ENCODE data around the gene HMGCLL1. TPM values are rescaled to one million over a fixed set of nuclear protein-coding genes. Genes with fewer than 3 reads are reported as not detected.

The HMGCLL1 gene
- total and polyA plus RNA-seq, 4 donors = 0.24 to 0.93 (median 0.66) TPM

DNA sequence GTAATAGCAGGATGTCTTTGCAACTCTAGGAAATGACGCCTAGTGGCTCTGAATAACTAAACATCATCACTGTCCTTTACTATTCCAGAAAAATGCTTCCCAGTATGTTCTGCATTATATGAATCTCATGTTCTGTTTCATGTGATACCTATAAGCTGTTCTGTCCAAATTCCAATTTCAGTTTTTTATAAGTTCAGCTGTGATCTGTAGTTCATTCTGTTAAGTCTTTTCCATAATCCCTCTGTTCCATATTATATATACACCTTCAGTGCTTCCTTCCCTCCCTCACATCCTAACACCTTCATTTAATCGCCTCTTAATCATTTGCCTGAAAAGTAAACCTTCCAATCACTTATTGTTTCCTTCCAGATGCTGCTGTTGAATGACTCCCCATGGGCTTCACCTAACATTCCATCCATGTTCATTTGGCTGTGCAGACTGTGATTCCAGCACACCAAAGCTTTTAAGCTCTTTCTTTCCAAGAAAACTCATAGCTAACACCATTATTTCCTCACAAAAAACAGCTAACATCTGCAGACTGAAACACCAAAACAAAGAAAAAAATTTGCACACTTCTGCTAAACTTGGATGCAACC, 18.6 kb downstream of the HMGCLL1 start:
- WGBS = 69% methylated on average over 2 of the region's 2 CpGs
- H3K27ac ChIP-seq (ENCODE audit: low read depth in 1 of 2, low read length in 2 of 2) = no peak overlapping the region
- no peaks in the 10 kb centered on the region for H3K36me3 ChIP-seq (ENCODE audit: control insufficient read depth in 4 of 4, insufficient read depth in 3 of 4, low read depth in 1 of 4, low read length in 3 of 4)
- no peak for DNase-seq (ENCODE audit: low spot score)
- H3K4me3 ChIP-seq (ENCODE audit: low read depth in 1 of 3, low read length in 3 of 3) = no peak overlapping the region
- no peaks in the 10 kb centered on the region for H3K9me3 ChIP-seq (ENCODE audit: control insufficient read depth in 4 of 4, low read length in 3 of 4)
- TF ChIP-seq, protein P1, sequence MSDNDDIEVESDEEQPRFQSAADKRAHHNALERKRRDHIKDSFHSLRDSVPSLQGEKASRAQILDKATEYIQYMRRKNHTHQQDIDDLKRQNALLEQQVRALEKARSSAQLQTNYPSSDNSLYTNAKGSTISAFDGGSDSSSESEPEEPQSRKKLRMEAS (IDR thresholded peaks at IDR 0.05) = no peak
- no peaks in the 10 kb centered on the region for H3K4me1 ChIP-seq (ENCODE audit: control insufficient read depth in 4 of 4, insufficient read depth in 4 of 4, low read length in 3 of 4)
- H3K9ac ChIP-seq (ENCODE audit: low read depth in 1 of 2, low read length in 2 of 2) = no peak overlapping the region
- H3K27me3 ChIP-seq (ENCODE audit: control insufficient read depth in 4 of 4, insufficient read depth in 4 of 4, low read length in 3 of 4) = no peaks in the 10 kb centered on the region

DNA sequence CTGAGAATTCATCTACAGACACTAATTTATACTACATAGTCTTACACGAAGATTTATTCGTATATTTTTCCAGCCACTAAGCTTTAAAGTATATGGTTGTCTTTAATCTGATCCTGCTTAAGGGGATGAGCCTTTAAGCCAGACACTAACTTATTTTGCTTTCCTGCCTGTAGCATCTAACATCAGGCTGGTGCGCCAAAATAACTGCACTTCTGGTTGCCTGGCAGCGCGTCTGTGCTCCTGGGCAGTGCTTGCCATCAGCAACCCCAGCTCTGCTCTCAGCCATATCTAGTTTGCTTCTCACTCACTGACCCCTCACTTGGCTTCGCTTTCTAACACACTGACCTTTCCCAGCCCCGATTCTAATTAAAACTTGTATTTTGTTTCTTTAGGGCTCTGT, 21.8 kb downstream of the HMGCLL1 start:
- no peaks in the 10 kb centered on the region for H3K36me3 ChIP-seq (ENCODE audit: control insufficient read depth in 4 of 4, insufficient read depth in 3 of 4, low read depth in 1 of 4, low read length in 3 of 4)
- WGBS = 73% methylated on average over 7 of the region's 7 CpGs
- no peaks in the 10 kb centered on the region for H3K4me1 ChIP-seq (ENCODE audit: control insufficient read depth in 4 of 4, insufficient read depth in 4 of 4, low read length in 3 of 4)
- TF ChIP-seq SP1 (IDR thresholded peaks at IDR 0.05) (no peak), FOXA2 (IDR thresholded peaks at IDR 0.05) (no peak)
- DNase-seq (ENCODE audit: low spot score) = no peak
- H3K4me3 ChIP-seq (ENCODE audit: low read depth in 1 of 3, low read length in 3 of 3) = no peak overlapping the region
- no peak overlapping the region for H3K27ac ChIP-seq (ENCODE audit: low read depth in 1 of 2, low read length in 2 of 2)
- no peaks in the 10 kb centered on the region for H3K27me3 ChIP-seq (ENCODE audit: control insufficient read depth in 4 of 4, insufficient read depth in 4 of 4, low read length in 3 of 4)
- no peaks in the 10 kb centered on the region for H3K9me3 ChIP-seq (ENCODE audit: control insufficient read depth in 4 of 4, low read length in 3 of 4)
- no peak overlapping the region for H3K9ac ChIP-seq (ENCODE audit: low read depth in 1 of 2, low read length in 2 of 2)

DNA sequence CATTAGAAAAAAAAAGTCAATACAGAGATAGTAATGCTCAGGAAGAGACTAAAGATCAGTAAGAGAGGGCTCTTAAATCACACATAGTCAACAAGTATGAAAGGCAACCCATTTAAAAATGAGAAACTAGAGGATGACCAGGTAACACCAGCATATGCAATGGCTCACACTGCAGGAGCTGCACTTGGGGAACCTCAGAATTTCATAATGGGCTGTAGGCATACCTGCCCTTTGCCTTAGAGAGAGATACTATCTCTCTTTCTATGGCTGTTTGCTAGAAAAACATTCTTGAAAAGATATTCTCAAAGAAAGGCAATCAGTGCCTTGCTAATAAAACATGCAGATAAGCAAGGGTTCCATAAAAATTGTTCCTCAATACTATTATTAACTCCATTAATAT, 33.2 kb downstream of the HMGCLL1 start:
- no peaks in the 10 kb centered on the region for H3K4me1 ChIP-seq (ENCODE audit: control insufficient read depth in 4 of 4, insufficient read depth in 4 of 4, low read length in 3 of 4)
- no peak overlapping the region for H3K9ac ChIP-seq (ENCODE audit: low read depth in 1 of 2, low read length in 2 of 2)
- no peaks in the 10 kb centered on the region for H3K36me3 ChIP-seq (ENCODE audit: control insufficient read depth in 4 of 4, insufficient read depth in 3 of 4, low read depth in 1 of 4, low read length in 3 of 4)
- TF ChIP-seq JUND (IDR thresholded peaks at IDR 0.05) (no peak), EGR1 (IDR thresholded peaks at IDR 0.05; ENCODE audit: low read depth in 2 of 2) (no peak), RAD21 (IDR thresholded peaks at IDR 0.05) (no peak), TAF1 (conservative IDR thresholded peaks at IDR 0.05) (no peak), HNF4G (IDR thresholded peaks at IDR 0.05) (no peak), GABPA (IDR thresholded peaks at IDR 0.05 in 1 of 2, conservative IDR thresholded peaks at IDR 0.05 in 1 of 2) (no peak), FOXA2 (IDR thresholded peaks at IDR 0.05) (no peak), HNF4A (conservative IDR thresholded peaks at IDR 0.05) (no peak), YY1 (IDR thresholded peaks at IDR 0.05) (no peak), SP1 (IDR thresholded peaks at IDR 0.05) (no peak), RXRA (IDR thresholded peaks at IDR 0.05) (no peak), FOXA1 (IDR thresholded peaks at IDR 0.05) (no peak), NR2F2 (IDR thresholded peaks at IDR 0.05) (no peak)
- TF ChIP-seq, protein P2, sequence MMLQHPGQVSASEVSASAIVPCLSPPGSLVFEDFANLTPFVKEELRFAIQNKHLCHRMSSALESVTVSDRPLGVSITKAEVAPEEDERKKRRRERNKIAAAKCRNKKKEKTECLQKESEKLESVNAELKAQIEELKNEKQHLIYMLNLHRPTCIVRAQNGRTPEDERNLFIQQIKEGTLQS (IDR thresholded peaks at IDR 0.05) = no peak
- TF ChIP-seq, protein P3, sequence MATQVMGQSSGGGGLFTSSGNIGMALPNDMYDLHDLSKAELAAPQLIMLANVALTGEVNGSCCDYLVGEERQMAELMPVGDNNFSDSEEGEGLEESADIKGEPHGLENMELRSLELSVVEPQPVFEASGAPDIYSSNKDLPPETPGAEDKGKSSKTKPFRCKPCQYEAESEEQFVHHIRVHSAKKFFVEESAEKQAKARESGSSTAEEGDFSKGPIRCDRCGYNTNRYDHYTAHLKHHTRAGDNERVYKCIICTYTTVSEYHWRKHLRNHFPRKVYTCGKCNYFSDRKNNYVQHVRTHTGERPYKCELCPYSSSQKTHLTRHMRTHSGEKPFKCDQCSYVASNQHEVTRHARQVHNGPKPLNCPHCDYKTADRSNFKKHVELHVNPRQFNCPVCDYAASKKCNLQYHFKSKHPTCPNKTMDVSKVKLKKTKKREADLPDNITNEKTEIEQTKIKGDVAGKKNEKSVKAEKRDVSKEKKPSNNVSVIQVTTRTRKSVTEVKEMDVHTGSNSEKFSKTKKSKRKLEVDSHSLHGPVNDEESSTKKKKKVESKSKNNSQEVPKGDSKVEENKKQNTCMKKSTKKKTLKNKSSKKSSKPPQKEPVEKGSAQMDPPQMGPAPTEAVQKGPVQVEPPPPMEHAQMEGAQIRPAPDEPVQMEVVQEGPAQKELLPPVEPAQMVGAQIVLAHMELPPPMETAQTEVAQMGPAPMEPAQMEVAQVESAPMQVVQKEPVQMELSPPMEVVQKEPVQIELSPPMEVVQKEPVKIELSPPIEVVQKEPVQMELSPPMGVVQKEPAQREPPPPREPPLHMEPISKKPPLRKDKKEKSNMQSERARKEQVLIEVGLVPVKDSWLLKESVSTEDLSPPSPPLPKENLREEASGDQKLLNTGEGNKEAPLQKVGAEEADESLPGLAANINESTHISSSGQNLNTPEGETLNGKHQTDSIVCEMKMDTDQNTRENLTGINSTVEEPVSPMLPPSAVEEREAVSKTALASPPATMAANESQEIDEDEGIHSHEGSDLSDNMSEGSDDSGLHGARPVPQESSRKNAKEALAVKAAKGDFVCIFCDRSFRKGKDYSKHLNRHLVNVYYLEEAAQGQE (IDR thresholded peaks at IDR 0.05) = no peak
- TF ChIP-seq, protein P4, sequence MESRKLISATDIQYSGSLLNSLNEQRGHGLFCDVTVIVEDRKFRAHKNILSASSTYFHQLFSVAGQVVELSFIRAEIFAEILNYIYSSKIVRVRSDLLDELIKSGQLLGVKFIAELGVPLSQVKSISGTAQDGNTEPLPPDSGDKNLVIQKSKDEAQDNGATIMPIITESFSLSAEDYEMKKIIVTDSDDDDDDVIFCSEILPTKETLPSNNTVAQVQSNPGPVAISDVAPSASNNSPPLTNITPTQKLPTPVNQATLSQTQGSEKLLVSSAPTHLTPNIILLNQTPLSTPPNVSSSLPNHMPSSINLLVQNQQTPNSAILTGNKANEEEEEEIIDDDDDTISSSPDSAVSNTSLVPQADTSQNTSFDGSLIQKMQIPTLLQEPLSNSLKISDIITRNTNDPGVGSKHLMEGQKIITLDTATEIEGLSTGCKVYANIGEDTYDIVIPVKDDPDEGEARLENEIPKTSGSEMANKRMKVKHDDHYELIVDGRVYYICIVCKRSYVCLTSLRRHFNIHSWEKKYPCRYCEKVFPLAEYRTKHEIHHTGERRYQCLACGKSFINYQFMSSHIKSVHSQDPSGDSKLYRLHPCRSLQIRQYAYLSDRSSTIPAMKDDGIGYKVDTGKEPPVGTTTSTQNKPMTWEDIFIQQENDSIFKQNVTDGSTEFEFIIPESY (IDR thresholded peaks at IDR 0.05) = no peak
- TF ChIP-seq, protein P1 (IDR thresholded peaks at IDR 0.05) = no peak
- no peak overlapping the region for H3K4me3 ChIP-seq (ENCODE audit: low read depth in 1 of 3, low read length in 3 of 3)
- no peak for DNase-seq (ENCODE audit: low spot score)
- no peak overlapping the region for H3K27ac ChIP-seq (ENCODE audit: low read depth in 1 of 2, low read length in 2 of 2)
- H3K27me3 ChIP-seq (ENCODE audit: control insufficient read depth in 4 of 4, insufficient read depth in 4 of 4, low read length in 3 of 4) = peaks cover 0 to 3% (median 0%) of the 10 kb centered on the region in 4 donors
- no peaks in the 10 kb centered on the region for H3K9me3 ChIP-seq (ENCODE audit: control insufficient read depth in 4 of 4, low read length in 3 of 4)
